Measurements from ENCODE around the gene ADSL. TPM values are rescaled to one million over a fixed set of nuclear protein-coding genes. Genes with fewer than 3 reads are reported as not detected.
A peak's percentile ranks its signal among the peaks of the same experiment; 100 is the strongest.

Gene ADSL
- total and polyA plus RNA-seq, 5 donors, result 31.7 to 51.0 (median 39.1) TPM

DNA sequence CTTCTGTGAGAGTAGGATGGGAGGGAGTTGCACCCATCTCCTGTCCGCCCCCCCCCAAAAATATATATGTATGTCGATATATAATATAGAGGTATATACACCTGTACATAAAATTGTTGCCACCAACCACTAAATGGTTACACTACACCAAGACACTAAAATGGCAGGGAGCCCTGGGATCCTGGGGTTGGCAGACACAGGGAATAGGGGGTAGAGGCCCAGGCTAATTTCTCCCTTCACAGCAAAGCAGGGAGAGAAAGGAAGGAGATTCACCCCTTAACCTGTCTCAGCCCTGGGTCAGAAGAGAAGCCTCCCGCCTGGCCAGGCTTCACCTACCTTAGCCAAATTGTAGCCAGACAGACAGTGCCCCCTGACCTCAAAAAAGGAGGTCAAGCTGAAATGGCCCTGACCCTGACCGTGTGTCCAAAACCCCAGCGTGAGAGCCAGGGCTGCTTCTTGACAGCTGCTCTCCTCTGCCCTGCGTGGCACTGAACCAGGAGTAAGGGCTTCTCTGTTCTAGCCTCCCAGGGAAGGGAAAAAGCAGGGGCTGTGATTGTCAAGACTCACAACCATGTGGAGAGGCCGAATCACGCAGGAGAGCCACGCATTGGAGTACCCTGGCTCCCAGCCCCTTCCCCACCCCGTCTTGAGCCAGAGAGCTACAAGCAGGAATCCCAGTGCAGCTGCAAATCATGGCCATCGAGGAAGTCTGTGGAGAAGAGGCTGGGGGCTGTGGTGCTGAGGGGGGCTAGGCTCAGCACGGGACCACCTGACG, 64.6 kb downstream of the ADSL start:
- no peak for ATAC-seq
- Histone ChIP-seq H3K4me1 (ENCODE audit: control insufficient read depth, insufficient read depth, low read length) (no peaks in the 10 kb centered on the region), H3K4me3 (ENCODE audit: low read length) (no peak overlapping the region), H3K27me3 (ENCODE audit: control insufficient read depth, insufficient read depth) (no peaks in the 10 kb centered on the region), H3K9me3 (ENCODE audit: control insufficient read depth, low read length) (no peaks in the 10 kb centered on the region), H3K27ac (ENCODE audit: low read length) (no peak overlapping the region)
- peak in 1 of 3 donors; percentile 43 for DNase-seq
- 85% methylated on average over 13 of the region's 13 CpGs for WGBS
- intact Hi-C loops (cut with DNase I), result no loop called here

GRCh38 chr22:40411506-40411861, 65.2 kb downstream of the ADSL start:
- no peaks in the 10 kb centered on the region for H3K27me3 ChIP-seq (ENCODE audit: control insufficient read depth, insufficient read depth)
- 79% methylated on average over 7 of the region's 7 CpGs for WGBS
- H3K4me1 ChIP-seq (ENCODE audit: control insufficient read depth, insufficient read depth, low read length), result no peaks in the 10 kb centered on the region
- H3K27ac ChIP-seq (ENCODE audit: low read length), result no peak overlapping the region
- no peak for DNase-seq
- ATAC-seq, result no peak
- intact Hi-C loops (cut with DNase I), result no loop called here
- no peak overlapping the region for H3K4me3 ChIP-seq (ENCODE audit: low read length)
- H3K9me3 ChIP-seq (ENCODE audit: control insufficient read depth, low read length), result no peaks in the 10 kb centered on the region

- no peak overlapping the region for H3K4me3 ChIP-seq (ENCODE audit: low read length)
- no peak for ATAC-seq
- intact Hi-C loops (cut with DNase I), result no loop called here
- H3K27me3 ChIP-seq (ENCODE audit: control insufficient read depth, insufficient read depth), result no peaks in the 10 kb centered on the region
- DNase-seq, result no peak
- no peaks in the 10 kb centered on the region for H3K9me3 ChIP-seq (ENCODE audit: control insufficient read depth, low read length)
- H3K27ac ChIP-seq (ENCODE audit: low read length), result no peak overlapping the region
- WGBS, result 90% methylated on average over 2 of the region's 2 CpGs
- no peaks in the 10 kb centered on the region for H3K4me1 ChIP-seq (ENCODE audit: control insufficient read depth, insufficient read depth, low read length)
These were observed 66.1 kb downstream of the ADSL start for GRCh38 chr22:40412441-40412840.

DNA sequence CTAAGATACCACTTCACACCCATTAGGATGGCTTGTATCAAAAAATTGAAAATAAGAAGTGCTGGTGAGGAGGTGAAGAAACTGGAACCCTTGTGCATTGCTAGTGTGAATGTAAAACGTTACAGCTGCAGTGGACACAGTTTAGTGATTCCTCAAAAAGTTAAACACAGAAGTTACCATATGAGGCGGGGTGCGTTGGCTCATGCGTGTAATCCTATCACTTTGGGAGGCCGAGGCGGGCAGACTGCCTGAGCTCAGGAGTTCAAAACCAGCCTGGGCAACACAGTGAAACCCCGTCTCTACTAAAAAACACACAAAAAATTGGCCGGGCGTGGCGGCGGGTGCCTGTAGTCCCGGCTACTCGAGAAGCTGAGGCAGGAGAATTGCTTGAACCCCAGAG, 67.6 kb downstream of the ADSL start:
- no peak for ATAC-seq
- intact Hi-C loops (cut with DNase I), result no loop called here
- peak in 2 of 3 donors; percentile 38 to 65 for DNase-seq
- H3K9me3 ChIP-seq (ENCODE audit: control insufficient read depth, low read length), result no peaks in the 10 kb centered on the region
- no peaks in the 10 kb centered on the region for H3K4me1 ChIP-seq (ENCODE audit: control insufficient read depth, insufficient read depth, low read length)
- H3K27me3 ChIP-seq (ENCODE audit: control insufficient read depth, insufficient read depth), result no peaks in the 10 kb centered on the region
- 65% methylated on average over 13 of the region's 13 CpGs for WGBS
- no peak overlapping the region for H3K4me3 ChIP-seq (ENCODE audit: low read length)
- no peak overlapping the region for H3K27ac ChIP-seq (ENCODE audit: low read length)

DNA sequence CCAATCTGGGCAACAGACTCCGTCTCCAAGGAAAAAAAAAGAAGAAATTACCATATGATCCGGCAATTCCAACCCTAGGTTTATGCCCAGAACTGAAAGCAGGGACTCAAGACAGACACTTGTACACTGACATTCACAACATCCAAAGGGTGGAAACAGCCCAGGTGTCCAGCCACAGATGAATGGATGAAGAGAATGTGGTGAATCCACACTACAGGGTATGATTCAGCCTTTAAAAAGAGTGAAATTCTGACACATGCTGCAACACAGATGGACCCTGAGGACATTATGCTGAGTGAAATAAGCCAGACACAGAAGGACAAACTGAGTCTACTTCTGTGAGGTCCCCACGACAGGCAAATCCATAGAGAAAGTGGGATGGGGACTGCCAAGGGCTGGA, 68.0 kb downstream of the ADSL start:
- DNase-seq (no peak), ATAC-seq (no peak)
- no peaks in the 10 kb centered on the region for H3K9me3 ChIP-seq (ENCODE audit: control insufficient read depth, low read length)
- H3K27me3 ChIP-seq (ENCODE audit: control insufficient read depth, insufficient read depth), result no peaks in the 10 kb centered on the region
- no peak overlapping the region for H3K27ac ChIP-seq (ENCODE audit: low read length)
- no peak overlapping the region for H3K4me3 ChIP-seq (ENCODE audit: low read length)
- intact Hi-C loops (cut with DNase I), result no loop called here
- no peaks in the 10 kb centered on the region for H3K4me1 ChIP-seq (ENCODE audit: control insufficient read depth, insufficient read depth, low read length)
- WGBS, result 64% methylated on average over 3 of the region's 3 CpGs

DNA sequence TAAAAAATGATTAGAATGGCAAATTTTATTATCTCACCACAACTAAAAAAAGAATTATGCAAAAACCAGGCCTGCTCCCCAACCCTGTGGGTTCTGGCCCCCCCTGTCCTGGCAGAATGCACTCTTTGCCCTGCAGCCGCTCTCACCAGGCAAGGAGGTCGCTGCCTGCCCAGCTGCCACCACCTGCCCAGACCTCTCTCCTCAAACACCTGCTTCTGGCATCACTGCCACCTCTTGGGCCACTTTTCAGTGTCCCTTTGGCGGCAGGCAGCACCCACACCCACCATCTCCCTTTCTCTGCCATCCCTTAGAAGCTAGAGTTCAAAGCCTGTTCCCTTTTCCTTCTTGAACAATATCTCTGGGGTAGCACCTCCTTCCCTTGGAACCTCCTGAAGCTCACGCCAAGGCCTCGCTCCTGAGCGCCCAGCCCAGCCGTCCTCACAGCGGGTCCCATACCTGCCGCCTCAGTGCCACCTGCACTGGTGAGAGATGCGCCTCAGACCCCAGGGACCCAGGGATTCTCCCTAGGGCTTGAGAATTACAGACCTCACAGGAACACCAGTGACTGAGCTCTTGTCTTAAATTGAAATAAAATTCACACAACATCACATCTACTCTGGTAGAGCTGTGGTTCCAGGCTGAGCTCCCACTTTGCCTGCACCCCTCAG, 68.7 kb downstream of the ADSL start:
- H3K4me3 ChIP-seq (ENCODE audit: low read length), result no peak overlapping the region
- WGBS, result 92% methylated on average over 10 of the region's 10 CpGs
- H3K9me3 ChIP-seq (ENCODE audit: control insufficient read depth, low read length), result no peaks in the 10 kb centered on the region
- no peak overlapping the region for H3K27ac ChIP-seq (ENCODE audit: low read length)
- H3K27me3 ChIP-seq (ENCODE audit: control insufficient read depth, insufficient read depth), result no peaks in the 10 kb centered on the region
- no peak for ATAC-seq
- intact Hi-C loops (cut with DNase I), result no loop called here
- no peak for DNase-seq
- no peaks in the 10 kb centered on the region for H3K4me1 ChIP-seq (ENCODE audit: control insufficient read depth, insufficient read depth, low read length)

- Histone ChIP-seq H3K4me3 (ENCODE audit: low read length) (no peak overlapping the region), H3K4me1 (ENCODE audit: control insufficient read depth, insufficient read depth, low read length) (no peaks in the 10 kb centered on the region), H3K9me3 (ENCODE audit: control insufficient read depth, low read length) (no peaks in the 10 kb centered on the region), H3K27ac (ENCODE audit: low read length) (no peak overlapping the region), H3K27me3 (ENCODE audit: control insufficient read depth, insufficient read depth) (no peaks in the 10 kb centered on the region)
- WGBS, result 65% methylated on average over 19 of the region's 19 CpGs
- peak; percentile 4 to 47 for ATAC-seq
- peak in 1 of 3 donors; percentile 66 for DNase-seq
- intact Hi-C loops (cut with DNase I), result no loop called here
These were observed 69.4 kb downstream of the ADSL start for GRCh38 chr22:40415531-40416266.

GRCh38 chr22:40416267-40416570, 69.9 kb downstream of the ADSL start:
- no peaks in the 10 kb centered on the region for H3K9me3 ChIP-seq (ENCODE audit: control insufficient read depth, low read length)
- DNase-seq (peak in 1 of 3 donors; percentile 45), ATAC-seq (no peak)
- H3K27me3 ChIP-seq (ENCODE audit: control insufficient read depth, insufficient read depth), result no peaks in the 10 kb centered on the region
- intact Hi-C loops (cut with DNase I), result no loop called here
- H3K27ac ChIP-seq (ENCODE audit: low read length), result no peak overlapping the region
- no peak overlapping the region for H3K4me3 ChIP-seq (ENCODE audit: low read length)
- 94% methylated on average over 10 of the region's 10 CpGs for WGBS
- no peaks in the 10 kb centered on the region for H3K4me1 ChIP-seq (ENCODE audit: control insufficient read depth, insufficient read depth, low read length)

DNA sequence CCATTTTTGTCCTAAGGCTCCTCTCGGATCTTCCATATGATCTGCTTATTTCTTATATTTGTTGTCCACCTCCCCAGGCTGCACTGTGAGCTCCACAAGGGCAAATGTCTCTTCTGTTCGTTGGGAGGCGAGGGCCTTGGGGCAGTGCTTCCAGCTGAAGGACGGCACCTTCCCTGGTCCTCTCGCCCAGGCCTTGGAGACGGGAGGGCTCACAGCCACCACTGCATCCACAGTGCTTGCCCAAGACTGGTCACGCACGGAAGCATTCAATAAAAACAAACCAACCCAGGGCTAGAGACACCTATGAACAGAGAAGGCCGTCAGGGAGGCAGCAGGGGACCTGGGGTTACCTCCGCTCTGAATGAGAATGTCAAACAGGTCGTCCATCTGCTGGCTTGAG, 70.3 kb downstream of the ADSL start:
- intact Hi-C loops (cut with DNase I), result no loop called here
- H3K4me1 ChIP-seq (ENCODE audit: control insufficient read depth, insufficient read depth, low read length), result no peaks in the 10 kb centered on the region
- no peaks in the 10 kb centered on the region for H3K9me3 ChIP-seq (ENCODE audit: control insufficient read depth, low read length)
- H3K4me3 ChIP-seq (ENCODE audit: low read length), result no peak overlapping the region
- DNase-seq (no peak), ATAC-seq (no peak)
- 90% methylated on average over 11 of the region's 11 CpGs for WGBS
- no peaks in the 10 kb centered on the region for H3K27me3 ChIP-seq (ENCODE audit: control insufficient read depth, insufficient read depth)
- no peak overlapping the region for H3K27ac ChIP-seq (ENCODE audit: low read length)

DNA sequence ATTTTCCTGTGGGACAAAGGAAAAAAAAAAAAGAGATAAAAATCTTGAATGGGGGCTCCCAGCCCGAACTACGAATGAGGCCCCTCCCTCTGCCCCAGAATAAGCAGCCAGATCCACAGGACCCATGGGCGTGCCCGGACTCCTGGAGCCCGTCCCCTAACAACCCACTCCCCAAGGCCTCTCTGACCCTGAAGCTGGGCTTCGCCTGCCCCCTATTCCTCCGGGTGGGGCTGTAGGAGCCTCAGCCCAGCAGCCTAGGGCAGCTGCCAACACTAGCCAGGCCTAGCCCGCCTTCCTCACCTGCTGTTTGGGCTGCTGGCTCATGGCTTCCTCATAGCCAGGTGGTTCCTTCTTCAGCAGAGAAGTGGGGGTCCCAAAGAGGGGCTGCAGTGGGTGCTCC, 70.7 kb downstream of the ADSL start:
- 92% methylated on average over 8 of the region's 8 CpGs for WGBS
- H3K4me1 ChIP-seq (ENCODE audit: control insufficient read depth, insufficient read depth, low read length), result no peaks in the 10 kb centered on the region
- no peaks in the 10 kb centered on the region for H3K27me3 ChIP-seq (ENCODE audit: control insufficient read depth, insufficient read depth)
- no peaks in the 10 kb centered on the region for H3K9me3 ChIP-seq (ENCODE audit: control insufficient read depth, low read length)
- ATAC-seq (no peak), DNase-seq (peak in 1 of 3 donors; percentile 44)
- H3K27ac ChIP-seq (ENCODE audit: low read length), result no peak overlapping the region
- no peak overlapping the region for H3K4me3 ChIP-seq (ENCODE audit: low read length)
- intact Hi-C loops (cut with DNase I), result no loop called here

GRCh38 chr22:40417881-40418280, 71.6 kb downstream of the ADSL start:
- no peak overlapping the region for H3K27ac ChIP-seq (ENCODE audit: low read length)
- intact Hi-C loops (cut with DNase I), result no loop called here
- ATAC-seq (no peak), DNase-seq (peak in 2 of 3 donors; percentile 42 to 45)
- no peak overlapping the region for H3K4me3 ChIP-seq (ENCODE audit: low read length)
- H3K9me3 ChIP-seq (ENCODE audit: control insufficient read depth, low read length), result no peaks in the 10 kb centered on the region
- no peaks in the 10 kb centered on the region for H3K4me1 ChIP-seq (ENCODE audit: control insufficient read depth, insufficient read depth, low read length)
- 93% methylated on average over 5 of the region's 5 CpGs for WGBS
- no peaks in the 10 kb centered on the region for H3K27me3 ChIP-seq (ENCODE audit: control insufficient read depth, insufficient read depth)

All from right cardiac atrium (tissue), 5 donors.